Measurements from ENCODE around the gene SERTAD1.

Gene SERTAD1

DNA sequence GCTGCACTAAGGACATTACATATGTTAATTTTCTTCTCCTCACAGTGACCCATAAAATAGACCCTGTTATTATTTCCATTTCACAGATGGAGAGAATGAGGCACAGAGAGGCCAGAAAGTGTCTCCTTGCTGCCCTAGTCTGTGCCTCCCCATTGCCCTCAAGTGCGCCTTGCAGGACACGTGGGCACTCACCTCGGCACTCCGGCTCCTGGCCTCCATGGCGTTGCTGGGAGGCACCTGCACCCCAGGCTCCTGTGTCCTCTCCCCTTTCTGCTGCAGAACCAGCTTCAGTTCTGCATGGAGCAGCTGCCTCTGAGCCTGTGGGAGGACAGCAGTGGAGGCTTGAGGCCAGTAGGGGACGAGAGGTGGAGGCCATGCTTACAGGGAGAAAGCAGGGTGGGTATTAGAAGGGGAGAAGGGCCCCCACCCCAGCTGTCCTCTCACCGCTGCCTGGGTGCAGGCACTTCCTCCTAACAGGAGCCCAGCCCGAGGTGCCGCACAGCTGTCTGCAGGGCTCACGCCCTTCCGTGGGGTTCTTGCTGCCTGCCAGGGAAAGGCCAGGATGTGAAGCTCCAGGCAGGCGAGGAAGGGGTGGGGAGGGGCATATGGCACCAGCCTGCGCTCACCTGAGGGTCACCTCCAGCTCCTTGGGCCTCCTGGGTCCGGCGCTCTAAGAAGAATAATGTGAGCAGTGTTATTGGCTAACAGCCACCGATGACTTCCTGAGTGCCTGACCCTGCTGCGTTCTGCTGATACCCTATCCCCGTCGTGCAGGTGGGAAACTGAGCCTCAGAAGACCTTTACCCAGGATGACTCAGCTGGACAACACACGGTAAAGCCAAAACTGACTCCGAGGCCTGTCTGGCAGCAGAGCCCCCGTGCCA, 17.8 kb downstream of the SERTAD1 start:
- no peak for DNase-seq (ENCODE audit: low read depth in 2 of 3, low spot score in 2 of 3)

DNA sequence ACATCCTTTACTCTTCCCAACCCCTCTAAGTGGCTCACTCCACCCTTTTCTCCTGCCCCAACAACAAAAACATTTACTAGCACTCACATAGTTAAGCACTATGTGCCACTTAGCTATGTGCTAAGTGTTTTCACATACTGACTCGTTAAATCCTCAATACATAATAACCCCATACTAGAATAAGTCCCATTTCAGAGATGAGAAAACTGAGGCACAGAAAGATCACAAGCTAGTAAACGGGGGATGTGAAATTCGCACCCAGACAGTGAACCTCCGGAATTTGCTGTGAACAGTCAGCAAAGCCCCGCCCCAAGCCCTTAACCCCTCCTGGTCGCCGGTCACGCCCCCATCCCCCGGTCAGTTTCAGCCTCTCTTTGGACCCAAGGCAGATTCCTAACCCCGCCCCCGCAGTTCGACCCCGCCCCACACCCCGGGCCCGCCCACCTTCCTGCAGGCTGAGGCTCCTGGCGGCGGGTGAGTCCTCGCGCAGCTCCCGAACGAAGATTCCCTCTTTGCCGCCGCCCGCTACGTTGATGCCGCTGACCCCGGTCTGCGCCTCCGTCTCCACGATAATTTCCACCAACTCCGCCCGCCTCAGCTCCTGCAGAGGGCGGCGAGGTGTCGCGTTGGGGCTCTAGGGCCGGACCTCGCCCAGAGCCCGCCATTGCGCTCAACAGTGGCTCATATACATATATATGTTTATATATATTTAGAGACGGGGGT, 22.4 kb downstream of the SERTAD1 start:
- DNase-seq (ENCODE audit: low read depth in 2 of 3, low spot score in 2 of 3), result peak; percentile 63 to 75 (median 64)

DNA sequence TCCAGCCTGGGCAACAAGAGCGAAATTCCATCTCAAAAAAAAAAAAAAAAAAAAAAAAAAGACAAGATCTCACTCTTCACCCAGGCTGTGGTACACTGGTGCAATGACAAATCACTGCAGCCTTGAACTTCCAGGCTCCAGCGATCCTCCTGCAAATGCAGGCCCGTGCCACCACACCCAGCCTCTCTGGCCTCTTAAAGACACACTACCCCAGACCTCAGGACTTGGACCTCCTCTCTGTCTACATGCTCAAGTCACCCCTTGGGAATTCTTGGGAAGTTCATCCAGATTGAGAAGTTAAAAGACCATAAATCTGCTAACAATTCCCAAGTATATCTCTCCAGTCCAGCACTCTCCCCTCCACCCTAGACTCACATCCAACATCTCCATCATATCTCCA, 25.2 kb downstream of the SERTAD1 start:
- no peak for DNase-seq (ENCODE audit: low read depth in 2 of 3, low spot score in 2 of 3)

DNA sequence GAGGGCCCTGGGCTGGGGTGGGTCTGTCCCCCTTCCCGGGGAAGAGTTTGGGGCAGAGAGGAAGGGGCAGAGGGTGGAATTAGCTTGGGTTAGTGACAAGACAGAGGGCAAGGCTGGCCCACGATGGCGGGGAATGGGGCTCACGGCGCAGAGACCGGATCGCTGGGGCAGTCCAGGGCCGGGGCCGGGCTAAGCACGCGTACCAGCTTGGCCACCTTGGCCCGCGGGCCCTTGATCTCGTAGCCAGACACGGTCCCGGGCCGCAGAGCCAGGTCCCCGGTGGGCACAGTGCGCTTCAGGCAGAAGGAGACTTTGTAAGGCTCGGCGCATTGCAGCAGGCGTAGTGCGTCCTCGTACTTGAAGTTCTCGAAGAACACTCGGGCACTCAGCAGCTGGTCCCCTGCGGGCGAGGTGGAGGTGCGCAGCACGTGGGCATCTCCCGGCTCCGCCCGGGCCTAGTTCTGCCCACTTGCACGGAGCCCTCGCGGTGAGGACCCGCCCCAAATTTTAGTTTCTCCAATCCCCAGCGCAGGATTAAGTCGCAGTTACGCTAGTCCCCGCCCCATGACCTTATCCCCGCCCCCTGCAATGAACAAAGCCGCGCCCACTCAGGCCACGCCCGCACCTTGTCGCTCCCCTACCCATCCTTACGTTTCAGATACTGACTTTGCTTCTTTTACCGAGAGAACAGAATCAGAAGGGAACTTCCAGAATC, 27.2 kb downstream of the SERTAD1 start:
- peak in 2 of 3 experiments; percentile 18 to 25 for DNase-seq (ENCODE audit: low read depth in 2 of 3, low spot score in 2 of 3)

DNA sequence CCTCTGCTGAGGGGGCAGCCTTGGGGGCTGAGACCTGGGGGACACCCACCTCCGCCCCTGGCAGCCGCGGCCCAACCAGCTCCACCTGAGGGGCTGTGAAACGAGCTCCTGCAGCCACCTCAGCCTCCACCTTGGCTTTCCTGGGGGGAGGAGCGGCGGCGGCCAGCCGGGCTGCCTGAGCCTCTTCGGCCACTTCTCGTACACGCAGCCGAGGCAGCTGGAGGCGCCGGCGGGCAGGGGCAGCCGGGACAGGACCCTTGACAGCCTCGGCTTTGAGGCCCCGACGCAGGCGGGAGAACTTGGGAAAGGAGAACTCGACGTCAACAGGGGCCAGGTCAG, 28.3 kb downstream of the SERTAD1 start:
- no peak for DNase-seq (ENCODE audit: low read depth in 2 of 3, low spot score in 2 of 3)

DNA sequence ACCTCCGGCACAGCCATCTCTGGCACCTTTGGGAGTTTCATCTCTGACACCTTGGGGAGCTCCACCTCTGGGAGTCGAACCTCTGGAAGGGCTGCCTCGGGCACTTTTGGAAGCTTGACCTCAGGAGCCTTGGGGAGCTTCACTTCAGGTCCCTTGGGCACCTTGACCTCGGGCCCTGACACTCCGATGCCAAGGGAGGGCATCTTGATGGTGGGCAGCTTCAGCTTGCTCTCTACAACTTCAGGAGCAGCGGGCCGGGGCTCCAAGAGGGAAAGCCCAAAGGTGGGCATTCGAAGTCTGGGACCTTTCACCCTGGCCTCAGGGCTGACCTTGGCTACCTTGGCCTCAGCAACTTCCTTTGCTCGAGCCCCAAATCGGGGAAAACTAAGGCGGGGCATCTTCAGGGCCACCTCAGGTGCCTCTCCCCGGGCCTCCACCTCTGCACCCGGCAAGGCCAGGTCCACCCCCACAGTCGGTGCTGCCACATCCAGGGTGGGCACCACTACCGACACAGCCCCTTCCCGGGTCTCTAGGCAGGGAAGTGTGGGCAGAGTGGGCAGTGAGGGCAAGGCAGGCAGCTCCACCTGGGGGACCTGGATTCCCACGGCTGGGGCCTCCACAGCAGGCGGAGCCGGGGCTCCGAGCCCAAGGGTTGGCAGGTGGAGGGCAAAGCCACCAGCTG, 28.8 kb downstream of the SERTAD1 start:
- DNase-seq (ENCODE audit: low read depth in 2 of 3, low spot score in 2 of 3), result no peak

DNA sequence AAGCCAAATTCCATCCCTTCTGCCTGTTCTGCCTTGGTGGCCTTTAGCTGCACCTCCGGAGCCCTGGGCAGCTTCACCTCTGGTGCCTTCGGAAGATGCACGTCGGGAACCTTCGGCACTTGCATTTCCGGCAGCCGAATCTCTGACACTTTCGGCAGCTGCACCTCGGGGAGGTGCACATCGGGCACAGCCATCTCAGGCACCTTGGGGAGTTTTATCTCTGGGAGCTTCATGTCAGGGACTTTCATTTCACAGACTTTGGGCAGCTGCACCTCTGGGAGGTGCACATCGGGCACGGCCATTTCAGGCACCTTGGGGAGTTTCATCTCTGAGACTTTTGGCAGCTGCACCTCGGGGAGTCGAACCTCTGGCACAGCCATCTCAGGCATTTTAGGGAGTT, 29.8 kb downstream of the SERTAD1 start:
- no peak for DNase-seq (ENCODE audit: low read depth in 2 of 3, low spot score in 2 of 3)

DNA sequence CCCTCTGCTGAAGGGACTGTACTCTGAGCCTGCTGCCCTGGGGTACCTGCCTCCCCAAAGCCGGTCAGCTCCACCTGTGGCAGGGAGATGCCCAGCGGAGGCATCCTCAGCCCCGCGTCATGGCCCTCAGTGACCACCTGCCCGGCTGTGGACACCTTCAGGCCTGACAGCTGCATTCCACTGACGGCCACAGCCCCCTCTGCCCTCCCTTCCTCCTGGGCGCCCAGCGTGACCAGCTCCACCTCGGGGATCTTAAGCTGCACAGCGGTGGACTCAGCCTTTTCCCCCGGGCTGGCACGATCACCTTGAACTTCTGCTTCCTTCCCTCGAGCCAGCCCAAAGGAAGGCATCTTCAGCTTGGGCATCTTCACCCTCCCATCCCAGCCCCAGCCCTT, 31.0 kb downstream of the SERTAD1 start:
- DNase-seq (ENCODE audit: low read depth in 2 of 3, low spot score in 2 of 3), result no peak

DNA sequence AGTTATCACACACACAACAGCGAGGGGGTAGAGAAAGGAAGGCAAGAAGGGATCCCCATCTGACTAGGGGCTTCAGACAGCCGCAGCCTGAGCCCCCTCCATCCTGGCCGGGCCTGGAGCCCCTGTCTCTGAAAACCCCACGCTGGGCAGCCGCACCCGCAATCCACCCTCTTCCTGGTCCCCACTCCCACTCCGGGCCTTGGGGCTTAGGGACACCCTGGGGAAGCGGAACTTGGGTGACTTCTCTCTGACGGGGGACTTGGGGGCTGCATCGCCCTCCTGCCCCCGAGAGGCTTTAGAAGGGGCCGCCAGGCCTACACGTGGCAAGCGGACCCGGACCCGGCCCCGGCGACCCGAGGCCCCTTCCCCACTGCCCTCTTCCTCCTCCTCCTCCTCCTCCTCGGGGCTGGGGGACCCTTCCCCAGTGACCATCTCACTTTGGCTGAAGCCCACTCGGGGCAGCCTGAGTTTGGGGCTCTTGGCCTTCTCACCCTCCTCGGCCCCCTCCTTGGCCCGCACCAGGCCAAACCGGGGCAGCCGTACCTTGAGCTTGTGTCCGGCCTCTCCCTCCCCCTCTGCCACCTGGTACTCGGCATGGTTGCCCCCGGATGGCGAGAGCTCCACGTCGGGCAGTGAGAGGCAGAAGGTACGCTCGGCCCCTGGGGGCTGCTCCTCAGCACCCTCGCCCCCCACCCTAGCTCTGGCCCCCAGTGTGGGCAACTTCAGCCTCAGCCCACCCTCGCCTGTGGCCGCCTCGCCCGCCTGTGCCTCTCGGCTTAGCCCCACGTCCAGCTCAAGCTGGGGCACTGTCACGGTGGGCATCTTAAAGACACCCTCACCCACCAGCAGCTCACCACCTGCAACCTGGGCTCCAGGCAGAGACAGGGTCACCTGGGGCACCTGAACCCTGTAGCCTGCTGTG, 31.6 kb downstream of the SERTAD1 start:
- DNase-seq (ENCODE audit: low read depth in 2 of 3, low spot score in 2 of 3), result no peak

DNA sequence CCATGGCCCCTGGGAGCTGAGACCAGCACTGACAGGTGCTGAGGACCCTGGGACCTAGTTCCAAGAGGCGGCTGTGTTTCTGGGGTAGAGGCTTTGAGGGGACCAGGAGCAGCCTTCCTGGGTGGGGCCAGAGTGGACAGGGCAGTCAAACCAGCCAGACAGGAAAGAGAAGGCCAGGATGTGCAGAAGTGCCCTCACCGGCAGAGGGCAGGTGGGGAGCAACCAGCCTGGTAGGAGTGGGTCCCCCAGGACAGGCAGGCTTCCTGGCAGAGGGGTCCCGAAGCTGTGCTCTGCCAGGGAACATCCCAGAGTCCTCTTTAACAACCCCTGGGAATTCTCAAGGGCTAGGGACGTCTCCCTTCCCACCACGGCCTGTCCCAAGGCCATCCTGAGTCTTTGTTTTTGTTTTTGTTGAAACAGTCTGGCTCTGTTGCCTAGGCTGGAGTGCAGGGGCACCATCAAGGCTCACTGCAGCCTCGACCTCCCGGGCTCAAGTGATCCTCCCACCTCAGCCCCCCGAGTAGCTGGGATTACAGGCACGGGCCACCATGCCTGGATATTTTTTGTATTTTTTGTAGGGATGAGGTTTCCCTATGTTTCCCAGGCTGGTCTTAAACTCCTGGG, 32.8 kb downstream of the SERTAD1 start:
- DNase-seq (ENCODE audit: low read depth in 2 of 3, low spot score in 2 of 3), result no peak

DNA sequence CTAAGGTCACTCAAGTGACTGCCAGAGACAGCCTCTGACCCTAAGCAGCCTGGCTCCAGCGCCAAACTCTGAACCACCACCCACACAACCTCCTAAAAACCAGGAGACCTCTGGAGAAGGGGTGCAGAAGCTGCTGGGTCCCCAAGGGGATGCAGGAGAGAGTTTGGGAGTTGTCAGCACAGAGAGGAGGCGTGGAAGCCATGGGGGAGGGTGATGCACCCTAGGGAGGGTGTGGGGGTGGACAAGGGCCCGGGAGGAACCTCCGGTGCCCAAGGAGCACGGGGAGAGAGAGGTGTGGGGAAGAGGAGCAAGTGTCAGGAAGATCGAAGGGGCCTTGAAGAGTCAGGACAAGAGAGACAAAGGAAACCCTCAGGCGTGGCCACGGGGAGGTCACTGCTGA, 33.7 kb downstream of the SERTAD1 start:
- no peak for DNase-seq (ENCODE audit: low read depth in 2 of 3, low spot score in 2 of 3)

DNA sequence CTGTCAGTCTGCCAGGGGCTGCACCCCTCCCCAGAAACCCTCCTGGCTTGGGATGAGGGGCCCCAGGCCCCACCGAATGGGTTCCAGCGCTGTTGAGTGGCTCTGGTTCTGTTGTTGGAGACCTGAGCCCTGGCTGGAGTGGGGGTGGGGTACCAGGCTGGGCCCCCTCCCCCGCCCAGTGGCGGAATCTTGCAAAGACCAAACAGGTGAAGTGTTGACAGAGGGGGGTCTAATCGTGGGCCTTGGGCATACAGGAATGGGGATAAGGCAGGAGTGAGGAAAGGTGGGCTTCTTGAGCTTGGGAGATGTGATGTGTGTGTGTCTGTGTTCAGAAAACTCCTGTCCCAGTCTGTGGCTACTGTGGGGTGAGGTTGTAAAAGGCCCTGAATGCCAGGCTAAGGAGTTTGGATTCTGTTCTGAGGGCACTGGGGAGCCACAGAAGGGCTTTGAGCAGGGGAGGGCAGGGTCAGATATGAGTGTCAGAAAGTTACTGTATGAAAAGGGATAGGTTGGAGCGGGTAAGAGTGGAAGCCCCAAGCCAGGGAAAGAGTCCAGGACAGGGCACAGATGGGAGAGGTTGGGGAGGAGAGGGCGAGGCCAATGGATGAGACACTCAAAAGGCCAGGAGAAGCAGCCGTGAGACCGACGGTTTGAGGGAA, 35.6 kb downstream of the SERTAD1 start, which contains the start of gene HIPK4:
Gene HIPK4, minus strand, starts transcription at position 98 of the 659 bp plus-strand sequence. CDS start 279 bp downstream, outside the sequence.
- DNase-seq (ENCODE audit: low read depth in 2 of 3, low spot score in 2 of 3), result no peak

DNA sequence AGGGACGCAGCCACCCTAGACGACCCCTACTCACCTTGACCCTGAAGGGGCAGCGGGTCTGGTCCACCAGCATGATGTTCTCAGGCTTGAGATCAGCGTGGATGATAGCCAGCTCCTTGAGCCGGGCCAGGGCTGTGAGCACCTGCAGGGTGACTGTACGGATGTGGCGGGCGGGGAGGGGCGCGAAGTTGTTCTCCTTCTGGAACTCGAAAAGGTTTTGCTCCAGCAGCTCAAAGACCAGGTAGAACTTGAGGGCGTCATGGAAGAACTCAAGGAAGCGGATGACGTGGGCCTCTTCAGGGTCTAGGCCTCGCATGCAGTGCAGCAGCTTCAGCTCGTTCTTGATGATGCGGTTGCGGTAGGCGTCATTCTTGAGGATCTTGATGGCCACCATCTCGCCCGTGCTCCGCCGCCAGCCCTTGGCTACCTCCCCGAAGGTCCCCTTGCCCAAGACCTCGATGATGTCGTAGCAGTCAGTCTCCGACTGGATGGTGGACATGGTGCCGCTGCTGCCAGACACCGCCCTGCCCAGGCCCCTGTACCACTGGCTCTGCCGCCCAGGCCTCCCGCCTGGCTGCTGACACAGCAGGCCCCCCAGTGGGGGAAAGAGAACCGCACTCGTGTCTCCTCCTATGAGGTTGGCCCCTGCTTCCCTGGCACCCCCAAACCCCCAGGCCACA, 36.2 kb downstream of the SERTAD1 start:
- no peak for DNase-seq (ENCODE audit: low read depth in 2 of 3, low spot score in 2 of 3)

DNA sequence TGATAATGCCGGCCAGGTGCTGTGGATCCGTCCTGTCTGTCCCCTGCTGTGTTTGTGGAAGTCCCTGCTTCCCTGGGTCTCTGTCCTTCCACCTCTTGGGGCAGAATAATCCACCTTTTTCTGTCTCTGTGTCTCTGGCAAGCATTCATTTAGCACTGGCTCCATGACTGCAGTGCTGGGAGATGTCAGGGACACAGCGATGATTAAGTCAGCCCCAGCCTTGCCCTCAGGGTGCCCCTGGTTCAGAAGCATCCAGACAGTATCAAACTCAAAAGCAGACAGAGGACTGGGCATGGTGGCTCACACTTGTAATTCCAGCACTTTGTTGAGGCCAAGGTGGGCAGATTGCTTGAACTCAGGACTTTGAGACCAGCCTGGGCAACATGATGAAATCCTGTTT, 37.3 kb downstream of the SERTAD1 start:
- DNase-seq (ENCODE audit: low read depth in 2 of 3, low spot score in 2 of 3), result no peak

DNA sequence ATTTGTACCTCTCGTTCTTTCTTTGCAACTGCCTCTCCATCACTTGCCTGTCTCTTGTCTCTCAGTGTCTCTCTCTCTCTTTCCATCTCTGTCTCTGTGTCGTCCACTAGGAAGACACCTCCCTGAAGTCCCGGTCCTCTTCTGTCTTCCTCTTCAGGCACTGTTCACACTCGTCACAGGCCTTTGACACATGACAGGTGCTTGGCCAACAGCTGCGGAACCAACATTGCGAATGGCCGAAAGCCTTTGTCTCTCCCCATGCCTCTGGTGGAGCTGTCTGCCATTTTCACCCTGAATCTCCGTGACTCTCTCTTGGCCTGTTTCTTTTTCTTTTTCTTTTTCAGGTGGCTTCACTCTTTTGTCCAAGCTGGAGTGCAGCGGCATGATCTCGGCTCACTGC, 38.6 kb downstream of the SERTAD1 start:
- no peak for DNase-seq (ENCODE audit: low read depth in 2 of 3, low spot score in 2 of 3)

DNA sequence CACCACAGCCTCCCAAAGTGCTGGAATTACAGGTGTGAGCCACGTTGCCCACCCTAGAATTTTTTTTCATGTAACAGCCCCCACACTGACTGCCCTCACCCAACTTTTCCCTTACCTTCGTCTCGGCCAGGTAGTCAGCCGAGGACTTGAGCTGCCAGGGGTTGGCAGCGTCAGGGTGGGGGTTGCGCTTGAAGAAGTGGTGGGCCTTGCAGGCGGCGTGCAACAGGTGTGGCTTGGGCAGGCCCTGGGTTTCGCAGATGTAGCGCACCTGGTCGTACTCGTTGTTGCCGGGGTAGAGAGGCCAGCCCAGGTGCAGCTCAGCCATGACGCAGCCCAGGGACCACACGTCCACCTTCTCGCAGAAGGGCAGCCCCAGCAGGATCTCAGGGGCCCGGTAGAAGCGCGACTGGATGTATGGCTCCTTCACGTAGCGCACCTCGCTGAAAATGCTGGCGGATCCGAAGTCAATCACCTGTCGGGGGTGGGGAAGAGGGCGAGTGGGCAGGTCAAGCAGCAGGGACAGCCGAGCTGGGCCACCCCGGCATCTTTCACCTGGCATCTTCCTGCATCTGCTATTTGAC, 42.0 kb downstream of the SERTAD1 start:
- no peak for DNase-seq (ENCODE audit: low read depth in 2 of 3, low spot score in 2 of 3)

DNA sequence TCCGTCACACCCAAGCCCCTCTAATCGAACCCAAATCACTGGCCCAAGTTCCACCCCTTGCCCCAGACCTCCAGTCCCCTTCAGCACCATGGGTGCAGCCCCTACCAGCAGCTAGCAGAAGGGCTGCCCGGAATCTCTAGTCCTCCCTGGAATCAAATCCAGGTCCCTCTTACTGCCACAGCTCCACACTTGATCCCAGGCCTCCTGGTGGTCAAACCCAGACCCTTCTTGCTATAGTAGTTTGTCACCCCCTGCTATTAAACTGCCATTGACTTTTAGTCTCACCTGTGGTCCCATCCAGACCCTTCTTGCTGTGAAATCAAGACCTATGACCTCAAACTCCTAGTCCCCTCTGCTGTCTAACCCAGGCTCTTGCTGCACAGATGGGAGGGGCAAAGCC, 44.5 kb downstream of the SERTAD1 start:
- no peak for DNase-seq (ENCODE audit: low read depth in 2 of 3, low spot score in 2 of 3)
